ENCODE results near the gene WDR88.
"Not testable (repeated sequence)": the region's sequence is repeated elsewhere in the genome, so short reads cannot be mapped to it uniquely, and the experiment has no call there.

WDR88 gene

GRCh38 chr19:33208371-33208895, 76.5 kb downstream of the WDR88 start:
- Histone ChIP-seq H3K4me3 (ENCODE audit: low read depth in 1 of 2, low read length in 2 of 2) (no peak overlapping the region), H3K9me3 (ENCODE audit: control insufficient read depth in 1 of 2, low read length in 2 of 2) (no peaks in the 10 kb centered on the region), H3K27ac (ENCODE audit: low read depth, low read length) (no peak overlapping the region), H3K36me3 (ENCODE audit: control insufficient read depth in 1 of 2, insufficient read depth in 2 of 2, low read length in 2 of 2) (peaks cover 0 to 4% of the 10 kb centered on the region in 2 donors), H3K9ac (ENCODE audit: low read depth in 1 of 2, low read length in 2 of 2) (no peak overlapping the region), H3K4me1 (ENCODE audit: control insufficient read depth in 1 of 2, insufficient read depth in 2 of 2, low read length in 2 of 2) (no peaks in the 10 kb centered on the region), H3K27me3 (ENCODE audit: control insufficient read depth in 1 of 2, insufficient read depth in 2 of 2, low read length in 2 of 2) (no peaks in the 10 kb centered on the region)

GRCh38 chr19:33208904-33209849, 77.3 kb downstream of the WDR88 start:
- no peaks in the 10 kb centered on the region for H3K9me3 ChIP-seq (ENCODE audit: control insufficient read depth in 1 of 2, low read length in 2 of 2)
- H3K4me1 ChIP-seq (ENCODE audit: control insufficient read depth in 1 of 2, insufficient read depth in 2 of 2, low read length in 2 of 2), result no peaks in the 10 kb centered on the region
- H3K27ac ChIP-seq (ENCODE audit: low read depth, low read length), result no peak overlapping the region
- no peaks in the 10 kb centered on the region for H3K27me3 ChIP-seq (ENCODE audit: control insufficient read depth in 1 of 2, insufficient read depth in 2 of 2, low read length in 2 of 2)
- H3K9ac ChIP-seq (ENCODE audit: low read depth in 1 of 2, low read length in 2 of 2), result no peak overlapping the region
- H3K4me3 ChIP-seq (ENCODE audit: low read depth in 1 of 2, low read length in 2 of 2), result no peak overlapping the region
- peaks cover 0 to 3% of the 10 kb centered on the region in 2 donors for H3K36me3 ChIP-seq (ENCODE audit: control insufficient read depth in 1 of 2, insufficient read depth in 2 of 2, low read length in 2 of 2)

GRCh38 chr19:33209850-33210230, 77.9 kb downstream of the WDR88 start:
- not testable (repeated sequence) for H3K9me3 ChIP-seq (ENCODE audit: control insufficient read depth in 1 of 2, low read length in 2 of 2); H3K27ac ChIP-seq (ENCODE audit: low read depth, low read length); H3K27me3 ChIP-seq (ENCODE audit: control insufficient read depth in 1 of 2, insufficient read depth in 2 of 2, low read length in 2 of 2); H3K36me3 ChIP-seq (ENCODE audit: control insufficient read depth in 1 of 2, insufficient read depth in 2 of 2, low read length in 2 of 2); H3K4me1 ChIP-seq (ENCODE audit: control insufficient read depth in 1 of 2, insufficient read depth in 2 of 2, low read length in 2 of 2); H3K9ac ChIP-seq (ENCODE audit: low read depth in 1 of 2, low read length in 2 of 2); H3K4me3 ChIP-seq (ENCODE audit: low read depth in 1 of 2, low read length in 2 of 2)

- Histone ChIP-seq H3K36me3 (ENCODE audit: control insufficient read depth in 1 of 2, insufficient read depth in 2 of 2, low read length in 2 of 2) (peaks cover 0 to 3% of the 10 kb centered on the region in 2 donors), H3K27me3 (ENCODE audit: control insufficient read depth in 1 of 2, insufficient read depth in 2 of 2, low read length in 2 of 2) (no peaks in the 10 kb centered on the region), H3K4me3 (ENCODE audit: low read depth in 1 of 2, low read length in 2 of 2) (no peak overlapping the region), H3K4me1 (ENCODE audit: control insufficient read depth in 1 of 2, insufficient read depth in 2 of 2, low read length in 2 of 2) (no peaks in the 10 kb centered on the region), H3K27ac (ENCODE audit: low read depth, low read length) (no peak overlapping the region), H3K9me3 (ENCODE audit: control insufficient read depth in 1 of 2, low read length in 2 of 2) (no peaks in the 10 kb centered on the region), H3K9ac (ENCODE audit: low read depth in 1 of 2, low read length in 2 of 2) (no peak overlapping the region)
These were observed 78.5 kb downstream of the WDR88 start for GRCh38 chr19:33210266-33210940.

GRCh38 chr19:33211794-33212435, 80.0 kb downstream of the WDR88 start:
- H3K9ac ChIP-seq (ENCODE audit: low read depth in 1 of 2, low read length in 2 of 2), result no peak overlapping the region
- H3K27ac ChIP-seq (ENCODE audit: low read depth, low read length), result no peak overlapping the region
- H3K4me1 ChIP-seq (ENCODE audit: control insufficient read depth in 1 of 2, insufficient read depth in 2 of 2, low read length in 2 of 2), result no peaks in the 10 kb centered on the region
- H3K36me3 ChIP-seq (ENCODE audit: control insufficient read depth in 1 of 2, insufficient read depth in 2 of 2, low read length in 2 of 2), result no peaks in the 10 kb centered on the region
- H3K27me3 ChIP-seq (ENCODE audit: control insufficient read depth in 1 of 2, insufficient read depth in 2 of 2, low read length in 2 of 2), result no peaks in the 10 kb centered on the region
- no peak overlapping the region for H3K4me3 ChIP-seq (ENCODE audit: low read depth in 1 of 2, low read length in 2 of 2)
- H3K9me3 ChIP-seq (ENCODE audit: control insufficient read depth in 1 of 2, low read length in 2 of 2), result no peaks in the 10 kb centered on the region

GRCh38 chr19:33212436-33213172, 80.7 kb downstream of the WDR88 start:
- H3K27ac ChIP-seq (ENCODE audit: low read depth, low read length), result no peak overlapping the region
- no peak overlapping the region for H3K9ac ChIP-seq (ENCODE audit: low read depth in 1 of 2, low read length in 2 of 2)
- H3K4me1 ChIP-seq (ENCODE audit: control insufficient read depth in 1 of 2, insufficient read depth in 2 of 2, low read length in 2 of 2), result no peaks in the 10 kb centered on the region
- H3K9me3 ChIP-seq (ENCODE audit: control insufficient read depth in 1 of 2, low read length in 2 of 2), result no peaks in the 10 kb centered on the region
- H3K27me3 ChIP-seq (ENCODE audit: control insufficient read depth in 1 of 2, insufficient read depth in 2 of 2, low read length in 2 of 2), result no peaks in the 10 kb centered on the region
- no peak overlapping the region for H3K4me3 ChIP-seq (ENCODE audit: low read depth in 1 of 2, low read length in 2 of 2)
- no peaks in the 10 kb centered on the region for H3K36me3 ChIP-seq (ENCODE audit: control insufficient read depth in 1 of 2, insufficient read depth in 2 of 2, low read length in 2 of 2)

GRCh38 chr19:33214596-33214995, 82.7 kb downstream of the WDR88 start:
- Histone ChIP-seq H3K27ac (ENCODE audit: low read depth, low read length) (no peak overlapping the region), H3K27me3 (ENCODE audit: control insufficient read depth in 1 of 2, insufficient read depth in 2 of 2, low read length in 2 of 2) (no peaks in the 10 kb centered on the region), H3K9ac (ENCODE audit: low read depth in 1 of 2, low read length in 2 of 2) (no peak overlapping the region), H3K36me3 (ENCODE audit: control insufficient read depth in 1 of 2, insufficient read depth in 2 of 2, low read length in 2 of 2) (no peaks in the 10 kb centered on the region), H3K9me3 (ENCODE audit: control insufficient read depth in 1 of 2, low read length in 2 of 2) (no peaks in the 10 kb centered on the region), H3K4me1 (ENCODE audit: control insufficient read depth in 1 of 2, insufficient read depth in 2 of 2, low read length in 2 of 2) (no peaks in the 10 kb centered on the region), H3K4me3 (ENCODE audit: low read depth in 1 of 2, low read length in 2 of 2) (no peak overlapping the region)

GRCh38 chr19:33215438-33216197, 83.7 kb downstream of the WDR88 start:
- Histone ChIP-seq H3K4me3 (ENCODE audit: low read depth in 1 of 2, low read length in 2 of 2) (no peak overlapping the region), H3K9ac (ENCODE audit: low read depth in 1 of 2, low read length in 2 of 2) (no peak overlapping the region), H3K27ac (ENCODE audit: low read depth, low read length) (no peak overlapping the region), H3K4me1 (ENCODE audit: control insufficient read depth in 1 of 2, insufficient read depth in 2 of 2, low read length in 2 of 2) (no peaks in the 10 kb centered on the region), H3K9me3 (ENCODE audit: control insufficient read depth in 1 of 2, low read length in 2 of 2) (no peaks in the 10 kb centered on the region), H3K27me3 (ENCODE audit: control insufficient read depth in 1 of 2, insufficient read depth in 2 of 2, low read length in 2 of 2) (no peaks in the 10 kb centered on the region), H3K36me3 (ENCODE audit: control insufficient read depth in 1 of 2, insufficient read depth in 2 of 2, low read length in 2 of 2) (no peaks in the 10 kb centered on the region)

GRCh38 chr19:33216198-33216830, 84.4 kb downstream of the WDR88 start:
- Histone ChIP-seq H3K27ac (ENCODE audit: low read depth, low read length) (no peak overlapping the region), H3K4me1 (ENCODE audit: control insufficient read depth in 1 of 2, insufficient read depth in 2 of 2, low read length in 2 of 2) (no peaks in the 10 kb centered on the region), H3K4me3 (ENCODE audit: low read depth in 1 of 2, low read length in 2 of 2) (no peak overlapping the region), H3K36me3 (ENCODE audit: control insufficient read depth in 1 of 2, insufficient read depth in 2 of 2, low read length in 2 of 2) (no peaks in the 10 kb centered on the region), H3K9ac (ENCODE audit: low read depth in 1 of 2, low read length in 2 of 2) (no peak overlapping the region), H3K9me3 (ENCODE audit: control insufficient read depth in 1 of 2, low read length in 2 of 2) (no peaks in the 10 kb centered on the region), H3K27me3 (ENCODE audit: control insufficient read depth in 1 of 2, insufficient read depth in 2 of 2, low read length in 2 of 2) (no peaks in the 10 kb centered on the region)
